ENCODE results near the gene BCAT1. TPM values are rescaled to one million over a fixed set of nuclear protein-coding genes. Genes with fewer than 3 reads are reported as not detected.

The BCAT1 gene
- total and polyA plus RNA-seq, 2 experiments from 2014 or later, result 60.6 to 72.1 TPM

DNA sequence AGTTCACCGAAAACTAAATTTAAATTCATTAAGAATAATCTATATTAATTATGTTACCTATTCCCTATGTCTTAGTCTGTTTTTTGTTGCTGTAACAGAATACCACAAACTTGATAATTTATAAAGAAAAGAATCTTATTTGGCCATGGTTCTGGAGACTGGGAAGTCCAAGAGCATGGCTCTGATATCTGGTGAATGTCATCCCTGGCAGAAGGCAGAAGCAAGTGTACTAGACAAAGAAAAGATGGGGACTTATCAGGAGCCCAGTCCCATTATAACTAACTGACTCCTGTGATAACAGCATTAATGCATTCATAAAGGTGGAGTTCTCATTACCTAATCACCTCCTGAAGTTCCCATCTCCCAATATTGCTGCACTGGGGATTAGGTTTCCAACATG is 33.3 kb upstream of the BCAT1 start:
- 35 to 42% methylated on average over 1 of the region's 1 CpG for WGBS, 2 experiments (ENCODE audit: low coverage in 1 of 2, low lambda C conversion rate in 2 of 2, missing lambda C conversion rate in 2 of 2)
- no peak for DNase-seq
- no peaks in the 10 kb centered on the region for H4K20me1 ChIP-seq (ENCODE audit: insufficient read depth)
- no peak overlapping the region for H3K9ac ChIP-seq
- H3K4me1 ChIP-seq (ENCODE audit: insufficient read depth), result no peaks in the 10 kb centered on the region
- H3K79me2 ChIP-seq (ENCODE audit: insufficient read depth), result no peaks in the 10 kb centered on the region
- H3F3A ChIP-seq (ENCODE audit: insufficient read depth), result no peaks in the 10 kb centered on the region
- no peak overlapping the region for H3K4me3 ChIP-seq
- H3K27me3 ChIP-seq (replicated peaks; ENCODE audit: insufficient read depth), result peaks cover 30% of the 10 kb centered on the region
- in situ Hi-C loops (cut with MboI), result loop anchor here (10.0 kb wide), 1 partner anchor 153 kb away; no protein-coding TSS in a partner anchor
- no peak overlapping the region for H3K27ac ChIP-seq
- no peaks in the 10 kb centered on the region for H3K9me2 ChIP-seq (ENCODE audit: insufficient read depth)
- H2AFZ ChIP-seq, result no peak overlapping the region
- no peak overlapping the region for H3K4me2 ChIP-seq (ENCODE audit: unreplicated experiment)
- no peaks in the 10 kb centered on the region for H3K36me3 ChIP-seq (ENCODE audit: low read depth)
- no peaks in the 10 kb centered on the region for H3K9me3 ChIP-seq (ENCODE audit: low read depth)
- TF ChIP-seq EZH2phosphoT487 (IDR thresholded peaks at IDR 0.05; ENCODE audit: insufficient read depth, low read depth) (no peak), EZH2 (IDR thresholded peaks at IDR 0.05; ENCODE audit: insufficient read depth, poor library complexity, severe bottlenecking) (no peak)

DNA sequence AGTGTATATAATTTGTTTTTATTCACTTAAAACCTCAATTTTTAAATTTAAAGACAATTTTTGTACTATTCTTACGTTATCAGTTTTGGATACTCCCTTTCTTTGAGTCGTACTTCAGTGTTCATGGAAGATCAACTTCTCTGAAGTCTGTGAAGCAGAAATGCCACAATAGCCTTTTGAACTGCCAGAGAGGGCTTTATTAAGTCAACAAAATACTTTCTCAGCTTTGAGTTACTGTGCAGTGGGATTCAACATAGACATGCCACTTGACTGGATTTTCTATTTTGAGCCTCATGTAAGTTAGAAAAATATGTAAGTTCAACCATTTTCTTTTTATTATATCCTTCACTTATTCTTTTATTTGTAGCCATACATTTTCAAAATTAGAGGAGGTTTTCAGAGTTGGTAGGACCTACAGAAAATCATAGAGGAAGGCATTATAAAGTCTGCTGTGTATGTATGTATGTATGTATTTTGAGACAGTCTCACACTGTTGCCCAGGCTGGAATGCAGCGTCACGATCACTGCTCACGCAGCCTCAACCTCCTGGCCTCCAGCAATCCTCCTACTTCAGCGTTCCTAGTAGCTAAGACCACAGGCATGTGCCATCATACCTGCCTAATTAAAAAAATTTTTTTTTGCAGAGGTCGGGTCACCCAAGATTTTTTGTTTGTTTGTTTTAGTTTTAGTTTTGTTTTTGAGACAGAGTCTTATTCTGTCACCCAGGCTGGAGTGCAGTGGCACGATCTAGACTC is 31.3 kb upstream of the BCAT1 start:
- Histone ChIP-seq H3K4me2 (ENCODE audit: unreplicated experiment) (no peak overlapping the region), H3K79me2 (ENCODE audit: insufficient read depth) (no peaks in the 10 kb centered on the region), H3K9me2 (ENCODE audit: insufficient read depth) (no peaks in the 10 kb centered on the region), H3F3A (ENCODE audit: insufficient read depth) (no peaks in the 10 kb centered on the region), H4K20me1 (ENCODE audit: insufficient read depth) (no peaks in the 10 kb centered on the region), H3K27ac (no peak overlapping the region), H3K36me3 (ENCODE audit: low read depth) (no peaks in the 10 kb centered on the region), H2AFZ (no peak overlapping the region), H3K9ac (no peak overlapping the region), H3K4me3 (no peak overlapping the region), H3K9me3 (ENCODE audit: low read depth) (no peaks in the 10 kb centered on the region), H3K4me1 (ENCODE audit: insufficient read depth) (no peaks in the 10 kb centered on the region), H3K27me3 (replicated peaks; ENCODE audit: insufficient read depth) (peaks cover 22% of the 10 kb centered on the region)
- no peak for TF ChIP-seq EZH2 (IDR thresholded peaks at IDR 0.05; ENCODE audit: insufficient read depth, poor library complexity, severe bottlenecking)
- no peak for TF ChIP-seq EZH2phosphoT487 (IDR thresholded peaks at IDR 0.05; ENCODE audit: insufficient read depth, low read depth)
- 41 to 43% methylated on average over 8 of the region's 8 CpGs for WGBS, 2 experiments (ENCODE audit: low coverage in 1 of 2, low lambda C conversion rate in 2 of 2, missing lambda C conversion rate in 2 of 2)
- no peak for DNase-seq
- in situ Hi-C loops (cut with MboI), result loop anchor here (10.0 kb wide), 1 partner anchor 155 kb away; no protein-coding TSS in a partner anchor

DNA sequence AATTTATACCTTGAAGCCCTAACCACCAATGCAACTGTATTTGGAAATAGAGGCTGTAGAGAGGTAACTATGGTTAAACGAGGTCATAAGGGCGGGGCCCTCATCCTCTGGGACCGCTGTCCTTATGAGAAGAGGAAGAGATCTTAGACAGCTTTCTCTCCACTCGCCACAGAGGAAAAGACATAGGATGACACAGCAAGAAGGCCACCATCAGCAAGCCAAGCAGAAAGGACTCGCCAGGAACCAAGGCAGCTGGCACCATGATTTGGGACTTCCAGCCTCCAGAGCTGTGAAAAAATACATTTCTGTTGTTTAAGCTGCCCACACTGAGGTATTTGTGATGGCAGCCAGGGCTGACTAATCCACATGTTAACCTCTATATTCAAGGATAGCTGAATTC is 30.4 kb upstream of the BCAT1 start:
- no peaks in the 10 kb centered on the region for H3K4me1 ChIP-seq (ENCODE audit: insufficient read depth)
- no peaks in the 10 kb centered on the region for H3K9me3 ChIP-seq (ENCODE audit: low read depth)
- H3K79me2 ChIP-seq (ENCODE audit: insufficient read depth), result no peaks in the 10 kb centered on the region
- no peak overlapping the region for H3K4me2 ChIP-seq (ENCODE audit: unreplicated experiment)
- DNase-seq, result peak; percentile 7
- TF ChIP-seq EZH2 (IDR thresholded peaks at IDR 0.05; ENCODE audit: insufficient read depth, poor library complexity, severe bottlenecking), result no peak
- no peak for TF ChIP-seq EZH2phosphoT487 (IDR thresholded peaks at IDR 0.05; ENCODE audit: insufficient read depth, low read depth)
- H3K4me3 ChIP-seq, result no peak overlapping the region
- H2AFZ ChIP-seq, result no peak overlapping the region
- H4K20me1 ChIP-seq (ENCODE audit: insufficient read depth), result no peaks in the 10 kb centered on the region
- no peak overlapping the region for H3K27ac ChIP-seq
- H3K9ac ChIP-seq, result no peak overlapping the region
- in situ Hi-C loops (cut with MboI), result no loop called here
- no peaks in the 10 kb centered on the region for H3F3A ChIP-seq (ENCODE audit: insufficient read depth)
- peaks cover 25% of the 10 kb centered on the region for H3K27me3 ChIP-seq (replicated peaks; ENCODE audit: insufficient read depth)
- 57 to 62% methylated on average over 5 of the region's 5 CpGs for WGBS, 2 experiments (ENCODE audit: low coverage in 1 of 2, low lambda C conversion rate in 2 of 2, missing lambda C conversion rate in 2 of 2)
- no peaks in the 10 kb centered on the region for H3K36me3 ChIP-seq (ENCODE audit: low read depth)
- no peaks in the 10 kb centered on the region for H3K9me2 ChIP-seq (ENCODE audit: insufficient read depth)

DNA sequence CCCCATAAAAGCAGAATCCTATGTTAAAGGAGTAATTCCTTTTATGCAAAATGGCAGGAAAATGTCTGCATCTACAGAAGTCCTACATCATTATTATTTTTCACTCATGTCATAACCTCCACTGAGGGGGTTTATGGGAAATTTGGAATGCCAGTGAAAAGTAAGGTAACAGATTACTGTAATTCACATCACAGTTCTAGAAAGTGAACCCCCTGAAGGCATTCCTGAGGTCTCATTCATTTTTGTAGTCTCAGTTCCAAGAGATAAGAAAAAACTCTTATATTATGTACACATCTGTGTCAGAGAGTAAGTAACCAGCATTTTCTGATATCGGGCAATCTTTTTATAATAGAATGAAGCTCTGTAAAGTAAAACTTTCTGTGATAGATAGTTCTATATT is 28.8 kb upstream of the BCAT1 start:
- Histone ChIP-seq H2AFZ (no peak overlapping the region), H3K27me3 (replicated peaks; ENCODE audit: insufficient read depth) (peaks cover 25% of the 10 kb centered on the region), H3F3A (ENCODE audit: insufficient read depth) (no peaks in the 10 kb centered on the region), H3K9ac (no peak overlapping the region), H3K9me3 (ENCODE audit: low read depth) (no peaks in the 10 kb centered on the region), H3K36me3 (ENCODE audit: low read depth) (no peaks in the 10 kb centered on the region), H3K79me2 (ENCODE audit: insufficient read depth) (no peaks in the 10 kb centered on the region), H4K20me1 (ENCODE audit: insufficient read depth) (no peaks in the 10 kb centered on the region), H3K4me2 (ENCODE audit: unreplicated experiment) (no peak overlapping the region), H3K27ac (no peak overlapping the region), H3K4me3 (no peak overlapping the region), H3K9me2 (ENCODE audit: insufficient read depth) (no peaks in the 10 kb centered on the region), H3K4me1 (ENCODE audit: insufficient read depth) (no peaks in the 10 kb centered on the region)
- DNase-seq, result no peak
- 79 to 83% methylated on average over 1 of the region's 1 CpG for whole genome bisulfite sequencing, 2 experiments (ENCODE audit: low coverage in 1 of 2, low lambda C conversion rate in 2 of 2, missing lambda C conversion rate in 2 of 2)
- in situ Hi-C loops (cut with MboI), result no loop called here
- TF ChIP-seq EZH2phosphoT487 (IDR thresholded peaks at IDR 0.05; ENCODE audit: insufficient read depth, low read depth), result no peak
- no peak for TF ChIP-seq EZH2 (IDR thresholded peaks at IDR 0.05; ENCODE audit: insufficient read depth, poor library complexity, severe bottlenecking)

Data from GM23248 (cell line).